Astrocyte of the cerebellum (primary cell): Measurements from ENCODE around the gene ZNF341.

Experiments used
- DNase-seq: peaks from one replicate; pipeline ENCODE4 v3.0.0-alpha.2; 2011; ENCODE audit warnings: low read depth
- H3K4me3 ChIP-seq: 2 replicates; pipeline ENCODE4 v1.5.1; 2011; ENCODE audit warnings: mild to moderate bottlenecking, low read depth, low read length, moderate library complexity
- CTCF ChIP-seq: IDR thresholded peaks from 2 replicates; pipeline ENCODE4 v1.5.1; 2012; ENCODE audit warnings: low read length, low read depth, moderate library complexity, mild to moderate bottlenecking; ENCODE audit errors: missing control alignments
- in situ Hi-C: cut with HindIII; loops from 2 replicates; pipeline ENCODE4 v1.10.0; 2017; ENCODE audit warnings: low sequenced_read_pairs

ZNF341 gene

GRCh38 chr20:33811776-33812151 lies 80.0 kb downstream of the ZNF341 start:
- in situ Hi-C loops: no loop called here
- DNase-seq: no peak
- peak overlapping the region; percentile 86 for H3K4me3 ChIP-seq
- no peak for TF ChIP-seq CTCF

- TF ChIP-seq CTCF: no peak
- DNase-seq: no peak
- in situ Hi-C loops: no loop called here
- H3K4me3 ChIP-seq: peak overlapping the region; percentile 86
Observed at GRCh38 chr20:33812152-33812849, 80.5 kb downstream of the ZNF341 start.

- DNase-seq: no peak
- in situ Hi-C loops: no loop called here
- no peak for TF ChIP-seq CTCF
- peak overlapping the region; percentile 86 for H3K4me3 ChIP-seq
Observed at GRCh38 chr20:33812908-33813462, 81.2 kb downstream of the ZNF341 start.

GRCh38 chr20:33814238-33814712 lies 82.5 kb downstream of the ZNF341 start:
- TF ChIP-seq CTCF: no peak
- in situ Hi-C loops: no loop called here
- DNase-seq: no peak

GRCh38 chr20:33815671-33816070 lies 83.9 kb downstream of the ZNF341 start:
- TF ChIP-seq CTCF: no peak
- no peak overlapping the region for H3K4me3 ChIP-seq
- in situ Hi-C loops: no loop called here
- DNase-seq: no peak

More at GRCh38 chr20:33814238-33814712, 82.5 kb downstream of the ZNF341 start:
- H3K4me3 ChIP-seq: no peak overlapping the region

GRCh38 chr20:33816191-33816590 lies 84.4 kb downstream of the ZNF341 start:
- no peak for TF ChIP-seq CTCF
- no peak for DNase-seq
- in situ Hi-C loops: no loop called here
- no peak overlapping the region for H3K4me3 ChIP-seq
